Measurements from ENCODE around the gene HLA-DOB. TPM values are rescaled to one million over a fixed set of nuclear protein-coding genes. Genes with fewer than 3 reads are reported as not detected.

The HLA-DOB gene
- under 1 TPM; 0.58 to 0.69 TPM for total RNA-seq

DNA sequence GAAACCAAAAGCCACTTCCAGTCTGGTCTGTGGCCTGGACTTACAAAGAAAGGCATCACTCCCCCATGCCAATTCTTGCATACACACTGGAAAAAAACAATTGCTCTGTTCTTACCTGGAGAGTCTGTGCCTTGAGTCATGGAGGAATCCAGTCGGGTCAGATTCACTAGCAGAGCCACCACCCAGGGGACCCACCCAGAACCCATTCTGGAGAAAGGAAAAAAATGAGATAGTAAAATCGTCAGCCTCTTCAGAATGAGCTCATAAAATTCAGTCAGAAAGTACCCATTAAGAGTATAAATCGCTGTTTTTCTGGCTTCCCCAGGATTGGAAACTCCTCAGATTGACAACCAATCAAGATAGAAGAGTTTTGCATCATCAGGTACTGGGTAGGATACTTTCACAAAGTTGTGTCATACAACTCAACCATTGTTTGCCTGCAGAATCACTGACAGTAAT, at the start of gene HLA-DOB:
Gene HLA-DOB (minus strand): TSS at position 257 of the 459 bp plus-strand sequence. CDS start 51 bp downstream, at position 206.
- intact Hi-C loops (cut with DNase I) = no loop called here
- TF ChIP-seq, protein P1, sequence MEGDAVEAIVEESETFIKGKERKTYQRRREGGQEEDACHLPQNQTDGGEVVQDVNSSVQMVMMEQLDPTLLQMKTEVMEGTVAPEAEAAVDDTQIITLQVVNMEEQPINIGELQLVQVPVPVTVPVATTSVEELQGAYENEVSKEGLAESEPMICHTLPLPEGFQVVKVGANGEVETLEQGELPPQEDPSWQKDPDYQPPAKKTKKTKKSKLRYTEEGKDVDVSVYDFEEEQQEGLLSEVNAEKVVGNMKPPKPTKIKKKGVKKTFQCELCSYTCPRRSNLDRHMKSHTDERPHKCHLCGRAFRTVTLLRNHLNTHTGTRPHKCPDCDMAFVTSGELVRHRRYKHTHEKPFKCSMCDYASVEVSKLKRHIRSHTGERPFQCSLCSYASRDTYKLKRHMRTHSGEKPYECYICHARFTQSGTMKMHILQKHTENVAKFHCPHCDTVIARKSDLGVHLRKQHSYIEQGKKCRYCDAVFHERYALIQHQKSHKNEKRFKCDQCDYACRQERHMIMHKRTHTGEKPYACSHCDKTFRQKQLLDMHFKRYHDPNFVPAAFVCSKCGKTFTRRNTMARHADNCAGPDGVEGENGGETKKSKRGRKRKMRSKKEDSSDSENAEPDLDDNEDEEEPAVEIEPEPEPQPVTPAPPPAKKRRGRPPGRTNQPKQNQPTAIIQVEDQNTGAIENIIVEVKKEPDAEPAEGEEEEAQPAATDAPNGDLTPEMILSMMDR (IDR thresholded peaks at IDR 0.05) = no peak
- Histone ChIP-seq H3K9me3 (no peaks in the 10 kb centered on the region), H3K4me3 (no peak within 1 kb of the TSS), H3K27me3 (no peaks in the 10 kb centered on the region), H3K9ac (ENCODE audit: low read depth in 2 of 2, low read length in 2 of 2) (no peak within 1 kb of the TSS), H3K36me3 (no peaks in the 10 kb centered on the region), H3K27ac (no peak within 1 kb of the TSS), H3K4me1 (no peaks in the 10 kb centered on the region)
- DNase-seq = no peak

DNA sequence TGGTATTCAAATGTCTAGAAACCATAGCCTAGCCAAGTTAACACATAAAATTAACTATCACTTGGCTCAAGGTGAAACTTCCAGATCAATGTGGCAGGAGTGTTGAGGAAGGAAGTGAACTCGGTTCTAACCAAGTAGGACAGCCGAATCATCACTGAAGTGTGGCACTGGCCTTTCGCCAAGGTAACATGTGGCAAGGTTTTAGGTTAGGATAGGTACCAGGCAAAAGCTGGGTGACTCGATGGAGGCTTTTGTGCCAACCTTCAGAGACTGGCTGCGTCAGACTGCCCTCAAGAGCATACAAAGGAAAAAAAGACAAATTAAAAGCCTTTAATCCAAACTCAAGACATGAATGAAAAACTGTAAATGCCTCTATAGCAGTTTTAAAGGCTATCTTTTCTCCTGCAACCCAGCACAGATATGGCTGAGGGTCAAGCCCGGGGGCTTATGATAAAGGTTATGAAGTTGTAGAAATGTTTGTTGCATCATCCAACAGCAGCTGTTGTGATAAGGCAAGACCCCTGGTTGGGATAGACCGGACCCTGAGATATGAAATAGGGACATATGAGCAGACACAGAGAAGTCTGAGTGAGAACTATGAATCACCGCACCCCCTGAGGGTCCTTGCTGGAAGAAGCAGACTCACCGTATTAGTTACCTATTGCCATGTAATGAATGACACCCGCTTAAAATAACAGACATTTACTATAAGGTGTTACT, 49.1 kb upstream of the HLA-DOB start:
- H3K9ac ChIP-seq (ENCODE audit: low read depth in 2 of 2, low read length in 2 of 2) = no peak overlapping the region
- no peaks in the 10 kb centered on the region for H3K36me3 ChIP-seq
- no peaks in the 10 kb centered on the region for H3K4me1 ChIP-seq
- no peak overlapping the region for H3K4me3 ChIP-seq
- intact Hi-C loops (cut with DNase I) = loop anchor here (5.0 to 10.0 kb wide), 2 partner anchors 39 to 451 kb away; no protein-coding TSS in a partner anchor
- no peaks in the 10 kb centered on the region for H3K27me3 ChIP-seq
- DNase-seq = no peak
- no peaks in the 10 kb centered on the region for H3K9me3 ChIP-seq
- TF ChIP-seq, protein P1 (IDR thresholded peaks at IDR 0.05) = no peak
- no peak overlapping the region for H3K27ac ChIP-seq

DNA sequence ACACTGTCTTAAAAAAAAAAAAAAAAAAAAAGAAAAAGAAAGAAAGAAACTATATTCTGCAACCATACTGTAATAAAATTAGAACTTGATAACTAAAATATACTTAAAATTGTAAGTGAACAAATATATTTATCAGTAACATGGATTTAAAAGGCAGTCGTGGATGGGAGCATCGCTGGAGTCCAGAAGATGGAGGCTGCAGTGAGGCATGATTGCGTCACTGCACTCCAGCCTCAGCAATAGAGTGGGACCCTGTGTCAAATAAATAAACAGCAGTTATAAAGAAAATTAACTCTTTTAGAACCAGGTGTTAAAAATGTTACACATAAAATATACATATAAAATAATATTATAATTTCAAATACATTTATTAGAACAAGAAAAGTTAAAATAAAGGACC, 45.9 kb upstream of the HLA-DOB start:
- no peak overlapping the region for H3K4me3 ChIP-seq
- TF ChIP-seq, protein P1 (IDR thresholded peaks at IDR 0.05) = no peak
- H3K27ac ChIP-seq = no peak overlapping the region
- H3K9me3 ChIP-seq = no peaks in the 10 kb centered on the region
- intact Hi-C loops (cut with DNase I) = loop anchor here (10.0 kb wide), 1 partner anchor 448 kb away; no protein-coding TSS in a partner anchor
- no peak for DNase-seq
- H3K36me3 ChIP-seq = peaks cover 6% of the 10 kb centered on the region
- no peaks in the 10 kb centered on the region for H3K27me3 ChIP-seq
- H3K4me1 ChIP-seq = no peaks in the 10 kb centered on the region
- no peak overlapping the region for H3K9ac ChIP-seq (ENCODE audit: low read depth in 2 of 2, low read length in 2 of 2)

DNA sequence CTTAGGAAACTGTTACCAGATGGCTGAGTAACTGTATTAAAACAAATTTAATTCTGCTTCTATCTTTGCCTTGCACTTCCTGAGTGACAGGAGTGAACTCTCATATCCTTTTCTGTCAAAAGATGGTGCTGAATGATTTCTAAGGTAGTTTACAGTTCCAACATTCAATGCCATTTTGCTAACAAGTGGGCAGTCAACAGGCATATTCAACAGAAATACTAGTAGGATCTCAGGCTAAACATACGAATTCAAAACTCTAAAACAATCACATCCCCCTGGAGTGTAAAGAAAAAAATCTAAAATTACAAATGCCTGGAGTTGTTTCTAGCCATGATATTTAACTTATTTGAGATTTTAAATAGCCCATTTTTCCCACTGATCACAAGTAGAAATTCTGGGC, 43.9 kb upstream of the HLA-DOB start:
- H3K27me3 ChIP-seq = no peaks in the 10 kb centered on the region
- intact Hi-C loops (cut with DNase I) = loop anchor here (10.0 kb wide), 1 partner anchor 446 kb away; no protein-coding TSS in a partner anchor
- peaks cover 6% of the 10 kb centered on the region for H3K36me3 ChIP-seq
- no peaks in the 10 kb centered on the region for H3K9me3 ChIP-seq
- TF ChIP-seq, protein P1 (IDR thresholded peaks at IDR 0.05) = no peak
- H3K9ac ChIP-seq (ENCODE audit: low read depth in 2 of 2, low read length in 2 of 2) = no peak overlapping the region
- no peak for DNase-seq
- no peaks in the 10 kb centered on the region for H3K4me1 ChIP-seq
- no peak overlapping the region for H3K4me3 ChIP-seq
- no peak overlapping the region for H3K27ac ChIP-seq

DNA sequence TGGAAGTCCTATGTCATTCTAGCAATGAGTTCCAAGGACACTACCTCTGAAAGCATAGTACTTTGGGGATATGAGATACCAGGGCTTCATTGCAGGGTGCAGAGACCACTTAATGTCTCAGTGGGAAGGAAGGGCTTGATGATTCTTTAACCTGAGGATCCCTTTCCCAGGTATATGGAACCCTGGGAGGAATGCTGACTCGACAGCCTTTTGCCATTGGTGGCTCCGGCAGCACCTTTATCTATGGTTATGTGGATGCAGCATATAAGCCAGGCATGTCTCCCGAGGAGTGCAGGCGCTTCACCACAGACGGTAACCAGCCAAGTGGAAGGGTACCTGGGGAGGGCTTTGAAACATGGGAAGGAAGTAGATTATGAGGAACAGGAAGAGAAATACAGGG, 41.4 kb upstream of the HLA-DOB start:
- intact Hi-C loops (cut with DNase I) = no loop called here
- no peak for DNase-seq
- Histone ChIP-seq H3K27me3 (no peaks in the 10 kb centered on the region), H3K9me3 (no peaks in the 10 kb centered on the region), H3K27ac (no peak overlapping the region), H3K4me1 (no peaks in the 10 kb centered on the region), H3K4me3 (no peak overlapping the region), H3K36me3 (peaks cover 6% of the 10 kb centered on the region), H3K9ac (ENCODE audit: low read depth in 2 of 2, low read length in 2 of 2) (no peak overlapping the region)
- TF ChIP-seq, protein P1 (IDR thresholded peaks at IDR 0.05) = no peak
